HepG2 (cell line): ENCODE data around the gene NDE1. TPM values are rescaled to one million over a fixed set of nuclear protein-coding genes. Genes with fewer than 3 reads are reported as not detected.

Source experiments
- ATAC-seq: fragments of 200-7000 bp; cut with Tn5 transposase; 3 replicates; pipeline ENCODE4 v1.9.1; 2020; ENCODE audit warnings: mild to moderate bottlenecking, moderate library complexity
- BruUV-seq: library from RNA; stranded (reverse); fragments of 400-500 nt; replicated peaks from 2 replicates; lab custom pipeline; 2021; lab: Mats Ljungman, UMichigan
- CTCF ChIA-PET: fragments of 300-600 bp; formaldehyde crosslinking; extraction: SDS; loops from one replicate; lab custom pipeline; 2021; ENCODE audit warnings: low total read pairs, inconsistent platforms, low intra/inter-chr PET ratio; lab: Yijun Ruan, JAX
- POLR2A ChIA-PET: fragments of 350-600 bp; sonication (Branson Sonifier 250); formaldehyde crosslinking; loops from one replicate; lab custom pipeline; 2020; ENCODE audit warnings: antibody characterized with exemption, inconsistent platforms; lab: Yijun Ruan, JAX
- DNase-seq: peaks from one replicate; pipeline ENCODE4 v3.0.0-alpha.2; 2015; ENCODE audit warnings: low spot score
- FAIRE-seq: peaks from 3 replicates; lab custom pipeline; 2011; peaks lifted over from hg19 to GRCh38; lab: Jason Lieb, UNC
- H2AFZ ChIP-seq: one replicate; pipeline ENCODE4 v1.6.1; 2011; ENCODE audit warnings: low read length, inconsistent platforms
- H3K27ac ChIP-seq: fragments of 300-600 bp; 3 replicates; pipeline ENCODE4 v1.8.0; 2011; ENCODE audit warnings: mixed run types, mild to moderate bottlenecking, mixed read lengths, low read length, inconsistent platforms; ENCODE audit not compliant: insufficient read depth; ENCODE audit errors: extremely low read length
- H3K27me3 ChIP-seq, 2 experiments: fragments of 200-600 bp in 1 of 2; 2 replicates in 1 of 2; 3 replicates in 1 of 2; pipeline versions ENCODE4 v1.6.0 to v1.8.0; 2011; ENCODE audit warnings: low read length in 2 of 2, mild to moderate bottlenecking in 2 of 2, moderate library complexity in 2 of 2, inconsistent platforms in 1 of 2; ENCODE audit not compliant: insufficient read depth in 2 of 2, control insufficient read depth in 1 of 2
- H3K36me3 ChIP-seq, 2 experiments: fragments of 200-600 bp in 1 of 2; replicated peaks in 1 of 2; 2 replicates in 1 of 2; 3 replicates in 1 of 2; pipeline versions ENCODE4 v1.5.1 to v1.8.0; 2011; ENCODE audit warnings: low read length in 2 of 2, inconsistent platforms in 1 of 2; ENCODE audit not compliant: insufficient read depth in 2 of 2, control insufficient read depth in 1 of 2
- H3K4me1 ChIP-seq: 2 replicates; pipeline ENCODE4 v1.5.1; 2012; ENCODE audit warnings: low read length, inconsistent platforms; ENCODE audit not compliant: insufficient read depth
- H3K4me2 ChIP-seq: 2 replicates; pipeline ENCODE4 v1.6.0; 2011; ENCODE audit warnings: low read depth, low read length, inconsistent platforms
- H3K4me3 ChIP-seq, 3 experiments: fragments of 200-600 bp in 1 of 3; sonication (generic), shearing (Covaris generic) in 1 of 3; replicated peaks in 1 of 3; 2 replicates each; pipeline ENCODE4 v1.5.1; 2011 to 2016; ENCODE audit warnings: low read length in 3 of 3, inconsistent platforms in 2 of 3, low read depth in 2 of 3, mild to moderate bottlenecking in 2 of 3, control low read depth in 1 of 3, mixed read lengths in 1 of 3; ENCODE audit not compliant: insufficient read depth in 1 of 3
- H3K79me2 ChIP-seq: one replicate; pipeline ENCODE4 v1.6.1; 2011; ENCODE audit warnings: low read length, inconsistent platforms; ENCODE audit not compliant: insufficient read depth
- H3K9ac ChIP-seq: 2 replicates; pipeline ENCODE4 v1.6.0; 2011; ENCODE audit warnings: mild to moderate bottlenecking, low read depth, low read length, inconsistent platforms; ENCODE audit not compliant: insufficient read depth
- H3K9me3 ChIP-seq: 2 replicates; pipeline ENCODE4 v1.5.1; 2012; ENCODE audit warnings: mild to moderate bottlenecking, low read length
- H4K20me1 ChIP-seq: 2 replicates; pipeline ENCODE4 v1.6.0; 2011; ENCODE audit warnings: inconsistent platforms, mild to moderate bottlenecking, low read length, moderate library complexity; ENCODE audit not compliant: insufficient read depth
- FOXM1 ChIP-seq: sonication (generic); formaldehyde crosslinking; IDR thresholded peaks from 2 replicates; pipeline ENCODE4 v1.5.0; 2020; ENCODE audit warnings: missing genetic modification reagents
- NFYB ChIP-seq: sonication (generic); formaldehyde crosslinking; IDR thresholded peaks from 2 replicates; pipeline ENCODE4 v1.4.0; 2020; ENCODE audit warnings: missing genetic modification reagents
- PHF20 ChIP-seq: sonication (generic); formaldehyde crosslinking; IDR thresholded peaks from 2 replicates; pipeline ENCODE4 v1.5.0; 2020; ENCODE audit warnings: mild to moderate bottlenecking, missing genetic modification reagents
- STAT6 ChIP-seq: sonication (generic); formaldehyde crosslinking; IDR thresholded peaks from 2 replicates; pipeline ENCODE4 v1.4.0; 2020; ENCODE audit warnings: missing genetic modification reagents, mild to moderate bottlenecking, borderline replicate concordance
- TBX2 ChIP-seq: sonication (generic); formaldehyde crosslinking; IDR thresholded peaks from 2 replicates; pipeline ENCODE4 v1.5.0; 2020; ENCODE audit warnings: missing genetic modification reagents, mild to moderate bottlenecking, borderline replicate concordance
- ZKSCAN1 ChIP-seq: fragments of 150-350 bp; IDR thresholded peaks from 2 replicates; pipeline ENCODE4 v1.6.1; 2014; ENCODE audit warnings: low read length
- ZNF264 ChIP-seq: sonication (generic); formaldehyde crosslinking; IDR thresholded peaks from 2 replicates; pipeline ENCODE4 v1.4.0; 2020; ENCODE audit warnings: missing genetic modification reagents
- ZNF280D ChIP-seq: sonication (generic); formaldehyde crosslinking; IDR thresholded peaks from 2 replicates; pipeline ENCODE4 v1.5.1; 2020; ENCODE audit warnings: mild to moderate bottlenecking, missing genetic modification reagents
- ZNF629 ChIP-seq: sonication (generic); formaldehyde crosslinking; conservative IDR thresholded peaks from 2 replicates; pipeline ENCODE4 v1.5.0; 2020; ENCODE audit warnings: missing genetic modification reagents
- WGBS: methylation state at CpG from one replicate; pipeline ENCODE4 v1.1.6; 2017; ENCODE audit warnings: low lambda C conversion rate; 5-methylcytosine and 5-hydroxymethylcytosine counted together
- in situ Hi-C: cut with HindIII; loops from 2 replicates; pipeline ENCODE4 v1.10.0; 2017; ENCODE audit warnings: low pct_unique_long_range_greater_than_20kb; ENCODE audit not compliant: extremely low pct_ligation_motif_present
- intact Hi-C: fragments of 100-400 bp; cut with micrococcal nuclease; formaldehyde crosslinking; loops from one replicate; pipeline ENCODE4 v1.10.0; 2022; ENCODE audit not compliant: unreplicated experiment
- polyA plus RNA-seq, 8 experiments: library from polyadenylated mRNA; depleted of rRNA in 3 of 8; stranded (reverse) in 7 of 8; unstranded in 1 of 8; fragments of >200 nt; fragmentation: Illumina TruSeq in 4 of 8; extraction: Trizol in 4 of 8; gene quantifications; 2 replicates each; pipeline versions ENCODE4 v1.2.1 to v1.2.3, GENCODE V29; 2011 to 2016; ENCODE audit warnings: low read depth in 4 of 8, missing spikeins in 1 of 8, mixed read lengths in 1 of 8; ENCODE audit not compliant: insufficient read depth in 1 of 8
- total RNA-seq, 5 experiments: library from RNA; depleted of rRNA; stranded (reverse); fragments of >200 nt; fragmentation: Illumina TruSeq; extraction: Trizol; gene quantifications; 2 replicates each; pipeline ENCODE4 v1.2.3, GENCODE V29; 2016; ENCODE audit warnings: low read depth in 1 of 5

Gene NDE1
- total and polyA plus RNA-seq, 2 of the 13 experiments (the other 11 are each of a cell fraction or from before 2014, with no cell fraction given) = 40.9 to 72.5 TPM

GRCh38 chr16:15701367-15701766 is 51.3 kb downstream of the NDE1 start:
- ATAC-seq (no peak), FAIRE-seq (no peak), DNase-seq (no peak)
- H3K27me3 ChIP-seq = no peaks in the 10 kb centered on the region; a peak in 1 of 5 replicates
- no peaks in the 10 kb centered on the region for H3K4me1 ChIP-seq
- BruUV-seq = TSS peak; percentile 28
- 95% methylated on average over 6 of the region's 6 CpGs for WGBS
- no peak overlapping the region for H3K27ac ChIP-seq
- H2AFZ ChIP-seq = no peak overlapping the region
- intact Hi-C loops = loop anchor here (5.0 kb wide), 2 partner anchors 59 to 164 kb away; partner anchors contain the start of gene MARF1
- H3K4me2 ChIP-seq = no peak overlapping the region
- H3K4me3 ChIP-seq = no peak overlapping the region
- 0 out of 2 replicates have a peak, but pooled peaks have one; percentile 32 for TF ChIP-seq FOXM1 (CRISPR knock-in tag)
- TF ChIP-seq NFYB = no peak
- no peak overlapping the region for H3K9ac ChIP-seq
- ChIA-PET POLR2A (no interaction called here), CTCF (no interaction called here)
- H3K9me3 ChIP-seq = no peaks in the 10 kb centered on the region
- H4K20me1 ChIP-seq = no peaks in the 10 kb centered on the region
- in situ Hi-C loops = loop anchor here (5.0 to 10.0 kb wide), 2 partner anchors 189 to 277 kb away; no protein-coding TSS in a partner anchor
- peaks cover 42 to 57% of the 10 kb centered on the region in 2 experiments for H3K36me3 ChIP-seq
- no peaks in the 10 kb centered on the region for H3K79me2 ChIP-seq

- in situ Hi-C loops = loop anchor here (5.0 to 10.0 kb wide), 2 partner anchors 190 to 277 kb away; no protein-coding TSS in a partner anchor
- Histone ChIP-seq H2AFZ (no peak overlapping the region), H3K4me2 (no peak overlapping the region), H3K27me3 (no peaks in the 10 kb centered on the region; a peak in 1 of 5 replicates), H3K9ac (no peak overlapping the region), H3K27ac (no peak overlapping the region), H3K4me1 (no peaks in the 10 kb centered on the region), H3K9me3 (no peaks in the 10 kb centered on the region), H3K79me2 (no peaks in the 10 kb centered on the region), H3K36me3 (peaks cover 34 to 50% of the 10 kb centered on the region in 2 experiments), H4K20me1 (no peaks in the 10 kb centered on the region), H3K4me3 (no peak overlapping the region)
- POLR2A ChIA-PET = no interaction called here
- no peak for FAIRE-seq
- no peak for DNase-seq
- BruUV-seq = no TSS peak
- TF ChIP-seq PHF20 (CRISPR knock-in tag) = no peak
- TF ChIP-seq ZKSCAN1 = no peak
- no peak for TF ChIP-seq ZNF280D
- no peak for TF ChIP-seq TBX2 (CRISPR knock-in tag)
- TF ChIP-seq ZNF264 = no peak
- TF ChIP-seq ZNF629 = no peak
- TF ChIP-seq STAT6 = no peak
- CTCF ChIA-PET = no interaction called here
- 95% methylated on average over 11 of the region's 11 CpGs for WGBS
- ATAC-seq = no peak
- intact Hi-C loops = loop anchor here (5.0 kb wide), 2 partner anchors 60 to 165 kb away; partner anchors contain the start of gene MARF1
These were observed 52.2 kb downstream of the NDE1 start for GRCh38 chr16:15701975-15702970.
